ENCODE measurements around the gene RNF17.

RNF17 gene

GRCh38 chr13:24894972-24895300 is 131.0 kb downstream of the RNF17 start:
- Histone ChIP-seq H3K4me3 (ENCODE audit: low read length) (no peak overlapping the region), H3K9ac (ENCODE audit: low read length) (no peak overlapping the region), H3K4me2 (ENCODE audit: low read depth, low read length) (no peak overlapping the region), H3K27me3 (replicated peaks; ENCODE audit: insufficient read depth, low read length) (no peaks in the 10 kb centered on the region), H3K36me3 (replicated peaks; ENCODE audit: insufficient read depth, low read length) (no peaks in the 10 kb centered on the region), H2AFZ (ENCODE audit: low read length) (no peak overlapping the region), H3K79me2 (ENCODE audit: low read length) (no peaks in the 10 kb centered on the region), H4K20me1 (ENCODE audit: insufficient read depth, low read length) (no peaks in the 10 kb centered on the region), H3K9me2 (replicated peaks; ENCODE audit: insufficient read depth, low read length) (no peaks in the 10 kb centered on the region), H3K9me3 (replicated peaks; ENCODE audit: insufficient read depth, low read length) (no peaks in the 10 kb centered on the region), H3K27ac (ENCODE audit: low read length) (no peak overlapping the region), H3F3A (ENCODE audit: insufficient read depth, low read length) (no peaks in the 10 kb centered on the region), H3K4me1 (ENCODE audit: low read length) (no peaks in the 10 kb centered on the region)
- no peak for DNase-seq
- TF ChIP-seq EZH2 (optimal IDR thresholded peaks at IDR 0.05; ENCODE audit: low read depth, low read length): no peak
- TF ChIP-seq EZH2phosphoT487 (IDR thresholded peaks at IDR 0.05; ENCODE audit: low read length): no peak
- no peak for TF ChIP-seq CTCF (IDR thresholded peaks at IDR 0.05; ENCODE audit: low read length)

DNA sequence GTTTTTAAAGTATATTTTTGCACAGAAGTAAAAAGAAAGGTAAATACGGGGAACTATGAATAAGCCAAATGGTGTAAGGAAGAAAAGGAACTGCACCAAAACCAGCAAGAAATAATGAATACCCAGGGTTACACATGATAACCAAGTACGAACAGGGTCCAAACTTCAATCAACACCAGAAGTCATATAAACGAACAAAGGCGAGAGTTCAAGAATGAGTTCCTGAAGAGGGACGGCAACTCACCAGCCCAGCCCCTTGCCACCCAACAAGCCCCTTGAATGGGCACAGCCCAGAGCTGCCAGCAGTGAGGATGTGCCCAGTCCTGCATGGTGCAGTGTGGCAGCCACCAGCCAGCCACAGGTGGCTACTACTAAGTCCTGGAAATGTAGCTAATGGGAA is 132.1 kb downstream of the RNF17 start:
- no peaks in the 10 kb centered on the region for H3K9me3 ChIP-seq (replicated peaks; ENCODE audit: insufficient read depth, low read length)
- H3F3A ChIP-seq (ENCODE audit: insufficient read depth, low read length): no peaks in the 10 kb centered on the region
- TF ChIP-seq EZH2phosphoT487 (IDR thresholded peaks at IDR 0.05; ENCODE audit: low read length): no peak
- no peak overlapping the region for H3K4me3 ChIP-seq (ENCODE audit: low read length)
- H3K4me2 ChIP-seq (ENCODE audit: low read depth, low read length): no peak overlapping the region
- no peak overlapping the region for H3K27ac ChIP-seq (ENCODE audit: low read length)
- no peaks in the 10 kb centered on the region for H4K20me1 ChIP-seq (ENCODE audit: insufficient read depth, low read length)
- no peak overlapping the region for H3K9ac ChIP-seq (ENCODE audit: low read length)
- no peak for DNase-seq
- H3K79me2 ChIP-seq (ENCODE audit: low read length): no peaks in the 10 kb centered on the region
- no peak overlapping the region for H2AFZ ChIP-seq (ENCODE audit: low read length)
- no peaks in the 10 kb centered on the region for H3K4me1 ChIP-seq (ENCODE audit: low read length)
- no peaks in the 10 kb centered on the region for H3K27me3 ChIP-seq (replicated peaks; ENCODE audit: insufficient read depth, low read length)
- no peaks in the 10 kb centered on the region for H3K36me3 ChIP-seq (replicated peaks; ENCODE audit: insufficient read depth, low read length)
- no peaks in the 10 kb centered on the region for H3K9me2 ChIP-seq (replicated peaks; ENCODE audit: insufficient read depth, low read length)

DNA sequence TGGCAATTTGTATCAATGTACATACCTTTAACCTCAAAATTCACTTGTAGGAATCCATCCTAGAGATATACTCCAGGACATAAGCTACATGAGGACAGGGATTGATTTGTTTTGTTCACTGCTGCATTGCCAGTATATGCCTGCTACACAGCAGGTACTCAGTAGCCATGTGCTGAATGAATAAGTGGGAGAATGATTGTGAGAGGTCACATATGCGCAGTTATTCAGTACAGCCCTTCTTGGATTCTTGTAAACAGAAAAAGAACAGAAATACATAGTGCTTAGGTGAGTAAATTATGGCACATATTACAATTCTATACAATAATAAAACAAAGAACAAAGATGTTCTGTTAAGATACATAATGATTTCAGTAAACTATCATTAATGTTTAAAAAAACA is 133.3 kb downstream of the RNF17 start:
- TF ChIP-seq CTCF (IDR thresholded peaks at IDR 0.05; ENCODE audit: low read length) (no peak), EZH2 (optimal IDR thresholded peaks at IDR 0.05; ENCODE audit: low read depth, low read length) (no peak), EZH2phosphoT487 (IDR thresholded peaks at IDR 0.05; ENCODE audit: low read length) (no peak)
- Histone ChIP-seq H3K9me2 (replicated peaks; ENCODE audit: insufficient read depth, low read length) (no peaks in the 10 kb centered on the region), H3K79me2 (ENCODE audit: low read length) (no peaks in the 10 kb centered on the region), H3K36me3 (replicated peaks; ENCODE audit: insufficient read depth, low read length) (no peaks in the 10 kb centered on the region), H3K4me1 (ENCODE audit: low read length) (no peaks in the 10 kb centered on the region), H3K27me3 (replicated peaks; ENCODE audit: insufficient read depth, low read length) (no peaks in the 10 kb centered on the region), H3K27ac (ENCODE audit: low read length) (no peak overlapping the region), H3K9me3 (replicated peaks; ENCODE audit: insufficient read depth, low read length) (no peaks in the 10 kb centered on the region), H3K4me2 (ENCODE audit: low read depth, low read length) (no peak overlapping the region), H4K20me1 (ENCODE audit: insufficient read depth, low read length) (no peaks in the 10 kb centered on the region), H3K4me3 (ENCODE audit: low read length) (no peak overlapping the region), H3K9ac (ENCODE audit: low read length) (no peak overlapping the region), H2AFZ (ENCODE audit: low read length) (no peak overlapping the region), H3F3A (ENCODE audit: insufficient read depth, low read length) (no peaks in the 10 kb centered on the region)
- no peak for DNase-seq

DNA sequence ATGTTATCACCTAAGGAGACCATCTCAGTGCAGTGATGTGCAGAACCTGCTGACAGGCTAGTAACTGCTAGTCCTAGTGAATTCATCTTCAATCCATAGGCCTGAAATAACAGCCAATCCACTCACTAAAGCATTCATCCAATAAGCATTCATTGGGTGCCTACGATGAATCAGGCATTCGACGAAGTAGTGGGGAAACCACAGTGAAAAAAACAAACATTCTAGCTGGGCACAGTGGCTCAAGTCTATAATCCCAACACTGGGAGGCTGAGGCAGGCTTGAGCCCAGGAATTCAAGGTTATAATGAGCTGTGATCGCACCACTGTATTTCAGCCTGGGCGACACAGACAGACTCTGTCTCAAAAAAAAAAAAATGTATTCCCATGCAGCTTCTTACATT is 135.6 kb downstream of the RNF17 start:
- DNase-seq: no peak
- no peaks in the 10 kb centered on the region for H3K9me3 ChIP-seq (replicated peaks; ENCODE audit: insufficient read depth, low read length)
- TF ChIP-seq EZH2phosphoT487 (IDR thresholded peaks at IDR 0.05; ENCODE audit: low read length) (no peak), CTCF (IDR thresholded peaks at IDR 0.05; ENCODE audit: low read length) (no peak), EZH2 (optimal IDR thresholded peaks at IDR 0.05; ENCODE audit: low read depth, low read length) (no peak)
- no peaks in the 10 kb centered on the region for H4K20me1 ChIP-seq (ENCODE audit: insufficient read depth, low read length)
- H3F3A ChIP-seq (ENCODE audit: insufficient read depth, low read length): no peaks in the 10 kb centered on the region
- no peaks in the 10 kb centered on the region for H3K36me3 ChIP-seq (replicated peaks; ENCODE audit: insufficient read depth, low read length)
- H3K4me1 ChIP-seq (ENCODE audit: low read length): no peaks in the 10 kb centered on the region
- no peak overlapping the region for H3K27ac ChIP-seq (ENCODE audit: low read length)
- H3K4me3 ChIP-seq (ENCODE audit: low read length): no peak overlapping the region
- H3K9me2 ChIP-seq (replicated peaks; ENCODE audit: insufficient read depth, low read length): no peaks in the 10 kb centered on the region
- no peak overlapping the region for H3K4me2 ChIP-seq (ENCODE audit: low read depth, low read length)
- H2AFZ ChIP-seq (ENCODE audit: low read length): no peak overlapping the region
- H3K79me2 ChIP-seq (ENCODE audit: low read length): no peaks in the 10 kb centered on the region; the same call in 1 of the 2 replicates
- H3K9ac ChIP-seq (ENCODE audit: low read length): no peak overlapping the region
- H3K27me3 ChIP-seq (replicated peaks; ENCODE audit: insufficient read depth, low read length): no peaks in the 10 kb centered on the region

Data from MM.1S (cell line).